Activated CD4-positive, alpha-beta T cell treated with anti-CD3 and anti-CD28 coated beads for 36 hours (primary cell): Measurements from ENCODE around the gene KRT76. TPM values are rescaled to one million over a fixed set of nuclear protein-coding genes. Genes with fewer than 3 reads are reported as not detected.

Experiments used
- ATAC-seq: fragments of 200-7000 bp; cut with Tn5 transposase; one replicate; pipeline ENCODE4 v1.10.0; 2021; ENCODE audit warnings: mild to moderate bottlenecking, moderate library complexity
- CTCF ChIA-PET: fragments of 350-600 bp; sonication (Branson Sonifier 250); formaldehyde crosslinking; loops from one replicate; lab custom pipeline; 2021; ENCODE audit warnings: antibody characterized with exemption; lab: Charles Lee
- POLR2A ChIA-PET: fragments of 350-600 bp; sonication (Branson Sonifier 250); formaldehyde crosslinking; loops from one replicate; lab custom pipeline; 2021; ENCODE audit warnings: antibody characterized with exemption, inconsistent platforms; lab: Charles Lee
- DNase-seq: peaks from one replicate; pipeline ENCODE4 v3.0.0-alpha.2; 2020
- H3K27ac Mint-ChIP-seq: one replicate; pipeline ENCODE4 v1.8.0; 2021; ENCODE audit warnings: mixed read lengths
- H3K27me3 Mint-ChIP-seq: one replicate; pipeline ENCODE4 v1.8.0; 2021; ENCODE audit warnings: mixed read lengths
- H3K36me3 Mint-ChIP-seq: one replicate; pipeline ENCODE4 v1.8.0; 2021; ENCODE audit warnings: low read depth, mixed read lengths
- H3K4me1 Mint-ChIP-seq: one replicate; pipeline ENCODE4 v1.8.0; 2021; ENCODE audit warnings: mixed read lengths
- H3K4me3 Mint-ChIP-seq: one replicate; pipeline ENCODE4 v1.8.0; 2021; ENCODE audit warnings: mild to moderate bottlenecking, moderate library complexity, mixed read lengths
- H3K9me3 Mint-ChIP-seq: one replicate; pipeline ENCODE4 v1.8.0; 2021; ENCODE audit warnings: low read depth, mixed read lengths
- intact Hi-C, 2 experiments: fragments of 100-400 bp; cut with DNase I in 1 of 2; cut with micrococcal nuclease in 1 of 2; formaldehyde crosslinking; loops; one replicate each; pipeline versions ENCODE4 v1.14.2 to v1.15.1; 2022 to 2024; cut with DNase I, micrococcal nuclease
- total RNA-seq, 2 experiments: library from RNA; stranded (reverse); gene quantifications; one replicate each; pipeline ENCODE4 v1.2.3, GENCODE V29; 2021

KRT76 gene
- total RNA-seq, 2 experiments from 2014 or later: not detected

DNA sequence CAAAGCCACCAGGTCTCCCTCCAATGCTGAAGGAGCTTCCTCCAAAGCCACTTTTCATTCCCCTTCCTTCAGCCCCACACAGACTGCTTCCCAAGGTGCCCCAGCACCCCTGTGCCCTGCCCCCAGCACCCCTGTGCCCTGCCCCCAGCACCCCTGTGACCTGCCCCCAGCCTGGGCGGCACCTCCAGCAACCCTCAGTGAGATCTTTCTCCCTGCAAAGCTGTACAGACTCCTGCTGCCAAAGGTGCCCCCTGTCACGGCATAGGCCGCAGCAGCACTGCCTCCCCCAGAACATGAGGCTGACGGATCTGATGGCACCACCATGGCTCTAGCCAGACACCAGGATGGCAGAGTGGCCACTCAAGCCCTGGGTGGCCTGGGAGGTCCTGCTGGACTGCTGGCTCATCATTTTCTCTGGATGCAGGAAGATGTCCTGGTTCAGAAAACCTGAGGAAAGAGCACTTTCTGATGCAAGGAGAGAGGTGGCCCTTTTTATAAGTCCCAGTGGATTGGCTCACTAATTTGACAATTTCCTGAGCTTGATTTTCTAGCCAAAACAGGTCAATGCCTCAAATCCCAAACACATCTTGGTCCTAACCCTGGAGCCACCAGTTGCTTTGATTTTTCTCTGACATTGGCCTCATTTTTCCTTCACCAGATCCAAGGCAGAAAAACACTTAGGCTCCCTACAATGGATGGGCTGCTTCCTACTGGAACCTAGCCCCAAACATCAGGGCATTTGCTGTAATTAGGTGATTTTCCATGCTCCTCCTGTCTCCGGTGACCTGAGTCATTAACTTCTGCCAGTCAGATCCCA, 41.1 kb downstream of the KRT76 start:
- no peak overlapping the region for H3K4me3 Mint-ChIP-seq
- H3K27me3 Mint-ChIP-seq: no peaks in the 10 kb centered on the region
- no peaks in the 10 kb centered on the region for H3K4me1 Mint-ChIP-seq
- POLR2A ChIA-PET: no interaction called here
- H3K36me3 Mint-ChIP-seq: no peaks in the 10 kb centered on the region
- no peak for DNase-seq
- no peak overlapping the region for H3K27ac Mint-ChIP-seq
- CTCF ChIA-PET: no interaction called here
- no peak for ATAC-seq
- H3K9me3 Mint-ChIP-seq: no peaks in the 10 kb centered on the region
- intact Hi-C loops: no loop called here

DNA sequence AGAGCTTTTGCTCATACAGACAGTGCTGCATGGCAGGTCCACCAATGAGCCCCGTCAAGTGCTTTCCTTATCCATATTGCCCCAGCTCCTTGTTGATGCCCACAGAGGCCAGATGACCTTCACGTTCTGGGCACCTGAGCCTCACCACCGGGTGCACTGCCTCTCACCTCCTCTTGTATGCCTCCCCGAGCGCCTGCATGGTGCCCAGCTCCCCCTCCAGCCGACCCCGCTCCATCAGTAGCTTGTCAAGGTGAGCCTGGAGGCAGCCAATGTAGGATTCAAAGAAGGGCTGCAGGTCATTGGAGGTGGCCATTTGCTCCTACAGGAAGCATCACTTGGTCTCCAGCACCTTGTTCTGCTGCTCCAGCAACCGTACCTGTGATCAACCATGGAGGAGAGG, 42.0 kb downstream of the KRT76 start:
- CTCF ChIA-PET: interaction anchor here (0.5 to 0.8 kb wide), 2 partner anchors 10 to 201 kb away, joined by 3 read pairs; no protein-coding TSS in a partner anchor

DNA sequence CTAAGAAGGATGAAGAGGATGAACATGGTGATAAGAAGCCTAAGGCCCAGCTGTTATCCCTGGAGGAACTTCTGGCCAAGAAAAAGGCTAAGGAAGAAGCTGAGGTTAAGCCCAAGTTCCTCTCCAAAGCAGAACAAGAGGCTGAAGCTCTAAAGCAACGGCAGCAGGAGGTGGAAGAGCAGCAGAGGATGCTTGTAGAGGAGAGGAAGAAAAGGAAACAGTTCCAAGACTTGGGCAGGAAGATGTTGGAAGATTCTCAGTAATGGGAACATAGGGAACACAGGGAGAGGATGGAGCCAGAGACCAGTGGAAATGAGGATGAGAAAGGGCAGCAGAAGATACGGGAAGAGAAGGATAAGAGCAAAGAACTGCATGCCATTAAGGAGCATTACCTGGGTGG, 46.4 kb downstream of the KRT76 start:
- Mint-ChIP-seq H3K27me3 (no peaks in the 10 kb centered on the region), H3K9me3 (no peaks in the 10 kb centered on the region), H3K4me3 (no peak overlapping the region), H3K4me1 (no peaks in the 10 kb centered on the region), H3K27ac (no peak overlapping the region), H3K36me3 (no peaks in the 10 kb centered on the region)
- POLR2A ChIA-PET: no interaction called here
- ATAC-seq: no peak
- no peak for DNase-seq
- intact Hi-C loops: no loop called here
- CTCF ChIA-PET: no interaction called here

More for the DNA sequence above, 42.0 kb downstream of the KRT76 start:
- ATAC-seq (no peak), DNase-seq (no peak)
- no peak overlapping the region for H3K27ac Mint-ChIP-seq
- POLR2A ChIA-PET: no interaction called here
- intact Hi-C loops: no loop called here
- H3K4me3 Mint-ChIP-seq: no peak overlapping the region
- H3K9me3 Mint-ChIP-seq: no peaks in the 10 kb centered on the region
- no peaks in the 10 kb centered on the region for H3K27me3 Mint-ChIP-seq
- H3K36me3 Mint-ChIP-seq: no peaks in the 10 kb centered on the region
- H3K4me1 Mint-ChIP-seq: no peaks in the 10 kb centered on the region

DNA sequence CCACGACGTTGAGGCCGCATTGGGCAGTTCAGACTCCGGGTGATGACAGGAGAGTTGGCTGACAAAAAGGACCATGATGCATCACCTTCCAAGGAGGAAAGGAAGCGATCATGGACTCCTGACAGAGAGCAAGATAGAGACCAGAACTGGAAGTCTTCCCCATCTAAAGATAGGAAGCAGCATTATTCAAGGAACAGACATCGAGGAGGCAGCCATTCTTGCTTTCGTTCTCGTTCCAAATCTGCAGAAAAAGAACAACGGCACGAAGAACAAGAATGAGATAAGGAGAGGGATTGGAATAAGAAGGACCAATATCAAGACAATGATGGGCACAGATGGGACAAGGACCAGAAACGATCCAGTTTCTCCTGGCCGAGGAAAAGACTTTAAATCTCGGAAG, 46.8 kb downstream of the KRT76 start:
- ChIA-PET POLR2A (no interaction called here), CTCF (no interaction called here)
- H3K27ac Mint-ChIP-seq: no peak overlapping the region
- no peaks in the 10 kb centered on the region for H3K36me3 Mint-ChIP-seq
- no peak for ATAC-seq
- no peak for DNase-seq
- intact Hi-C loops: no loop called here
- no peak overlapping the region for H3K4me3 Mint-ChIP-seq
- H3K9me3 Mint-ChIP-seq: no peaks in the 10 kb centered on the region
- H3K27me3 Mint-ChIP-seq: no peaks in the 10 kb centered on the region
- H3K4me1 Mint-ChIP-seq: no peaks in the 10 kb centered on the region

DNA sequence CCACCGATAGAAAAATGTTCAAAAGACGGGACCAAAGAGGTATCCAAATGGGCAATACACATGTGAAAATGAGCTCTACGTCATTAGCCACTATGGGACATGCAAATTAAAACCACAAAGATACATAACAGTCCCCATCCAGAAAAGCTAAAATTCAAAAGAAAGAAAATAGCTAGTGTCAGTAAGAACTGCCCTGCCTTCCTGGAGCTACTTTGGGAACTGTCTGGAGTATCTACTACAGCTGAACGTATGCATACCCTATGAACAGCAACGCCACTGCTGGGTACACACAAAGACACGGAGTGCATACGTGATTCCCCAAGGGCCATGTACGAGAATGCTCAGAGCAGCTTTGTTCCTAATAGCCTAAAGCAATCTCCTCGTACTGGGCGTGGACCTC, 48.0 kb downstream of the KRT76 start:
- POLR2A ChIA-PET: no interaction called here

DNA sequence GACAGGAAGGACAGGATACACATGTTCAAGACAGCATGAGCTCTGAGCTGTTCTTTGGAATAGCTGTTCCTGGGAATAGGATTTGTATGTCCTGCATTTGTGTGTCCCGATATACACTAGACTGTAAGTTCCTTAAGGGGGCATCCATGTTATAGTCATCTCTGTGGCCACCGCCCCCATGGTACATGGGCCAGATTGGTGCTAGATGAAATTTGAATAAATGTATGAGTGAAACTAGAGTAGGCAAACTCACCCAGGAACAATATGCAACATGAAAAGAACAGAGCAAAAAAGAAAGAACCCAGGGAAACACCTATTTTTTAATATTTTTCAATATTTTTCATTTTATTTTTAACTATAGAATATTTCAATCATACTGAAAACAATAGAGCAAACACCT, 48.8 kb downstream of the KRT76 start:
- POLR2A ChIA-PET: no interaction called here
- Mint-ChIP-seq H3K9me3 (no peaks in the 10 kb centered on the region), H3K27me3 (no peaks in the 10 kb centered on the region), H3K36me3 (no peaks in the 10 kb centered on the region), H3K27ac (no peak overlapping the region), H3K4me1 (no peaks in the 10 kb centered on the region), H3K4me3 (no peak overlapping the region)
- intact Hi-C loops: no loop called here
- CTCF ChIA-PET: no interaction called here
- ATAC-seq (no peak), DNase-seq (no peak)

More for the DNA sequence above, 48.0 kb downstream of the KRT76 start:
- DNase-seq (no peak), ATAC-seq (no peak)
- Mint-ChIP-seq H3K4me3 (no peak overlapping the region), H3K27me3 (no peaks in the 10 kb centered on the region), H3K36me3 (no peaks in the 10 kb centered on the region), H3K27ac (no peak overlapping the region), H3K4me1 (no peaks in the 10 kb centered on the region), H3K9me3 (no peaks in the 10 kb centered on the region)
- intact Hi-C loops: no loop called here
- CTCF ChIA-PET: interaction anchor here (0.6 kb wide), 1 partner anchor 421 kb away, joined by 5 read pairs; no protein-coding TSS in a partner anchor

DNA sequence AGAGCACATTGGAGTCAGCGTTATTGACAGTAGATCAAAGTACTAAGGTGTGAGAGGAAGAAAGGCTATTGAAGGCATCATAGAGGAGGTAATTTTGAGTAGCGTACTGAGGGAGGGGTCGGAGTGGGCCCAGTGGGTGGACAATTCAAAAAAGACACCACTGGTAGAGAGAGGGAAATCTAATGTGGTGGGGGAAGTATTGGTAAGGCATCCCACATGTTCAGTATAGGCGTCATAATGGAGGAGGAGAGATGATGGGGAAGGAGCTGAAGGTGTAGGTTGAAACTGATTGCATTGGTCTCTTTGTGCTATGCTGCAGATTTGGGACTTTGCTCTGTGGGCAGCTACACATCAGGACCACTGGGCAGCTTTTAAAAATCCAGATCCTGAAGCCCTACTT, 50.1 kb downstream of the KRT76 start:
- ChIA-PET CTCF (interaction anchor here (0.7 kb wide), 1 partner anchor 153 kb away, joined by 3 read pairs; no protein-coding TSS in a partner anchor), POLR2A (no interaction called here)
- Mint-ChIP-seq H3K4me3 (no peak overlapping the region), H3K4me1 (no peaks in the 10 kb centered on the region), H3K27me3 (no peaks in the 10 kb centered on the region), H3K27ac (no peak overlapping the region), H3K36me3 (no peaks in the 10 kb centered on the region), H3K9me3 (no peaks in the 10 kb centered on the region)
- ATAC-seq (no peak), DNase-seq (no peak)
- intact Hi-C loops: no loop called here

DNA sequence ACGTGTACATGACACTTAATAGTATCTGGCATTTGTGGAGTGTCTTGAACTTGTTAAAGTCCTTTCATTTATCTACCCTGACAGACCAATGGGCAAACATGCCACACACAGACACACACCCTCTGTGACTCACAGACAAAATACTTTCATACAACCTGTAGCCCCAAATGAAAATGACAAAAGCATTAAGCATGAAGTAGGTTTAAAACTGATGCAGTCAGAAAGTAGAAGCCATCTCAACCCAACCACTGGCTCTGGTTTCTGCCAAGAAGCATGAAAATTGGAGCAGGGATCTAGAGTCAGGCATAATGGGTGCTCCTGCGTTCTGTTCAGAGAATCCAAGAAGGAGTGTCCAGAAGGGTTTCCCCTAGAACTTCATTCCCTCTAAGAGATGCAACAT, 50.7 kb downstream of the KRT76 start:
- POLR2A ChIA-PET: no interaction called here
- no peak for ATAC-seq
- no peaks in the 10 kb centered on the region for H3K27me3 Mint-ChIP-seq
- H3K4me1 Mint-ChIP-seq: no peaks in the 10 kb centered on the region
- H3K4me3 Mint-ChIP-seq: no peak overlapping the region
- intact Hi-C loops: no loop called here
- H3K36me3 Mint-ChIP-seq: no peaks in the 10 kb centered on the region
- CTCF ChIA-PET: interaction anchor here (0.8 kb wide), 1 partner anchor 144 kb away, joined by 4 read pairs; no protein-coding TSS in a partner anchor
- H3K9me3 Mint-ChIP-seq: no peaks in the 10 kb centered on the region
- H3K27ac Mint-ChIP-seq: no peak overlapping the region
- DNase-seq: no peak

DNA sequence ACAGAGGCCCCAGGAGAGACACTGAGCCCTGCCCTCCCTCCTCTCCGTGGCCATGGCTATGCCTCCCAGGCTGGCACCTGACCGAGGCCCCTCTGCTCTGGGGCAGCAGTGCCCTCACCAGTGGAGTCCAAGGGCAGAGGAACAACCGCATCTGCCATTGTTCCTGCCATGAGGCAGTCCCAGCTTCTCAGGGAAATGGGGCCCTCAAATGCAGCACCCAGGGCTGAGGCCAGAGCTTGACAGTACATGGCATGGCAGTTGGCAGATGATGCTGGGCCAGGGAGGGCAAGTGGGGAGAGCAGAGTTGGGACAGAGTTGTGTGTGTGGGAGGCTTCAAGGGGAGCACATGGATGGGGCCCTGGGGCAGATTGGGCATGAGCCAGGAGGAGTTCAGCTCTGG, 52.8 kb downstream of the KRT76 start:
- ChIA-PET CTCF (interaction anchor here (0.6 kb wide), 2 partner anchors 31 to 95 kb away, joined by 3 to 4 read pairs; no protein-coding TSS in a partner anchor), POLR2A (no interaction called here)
- intact Hi-C loops: no loop called here
- H3K4me1 Mint-ChIP-seq: no peaks in the 10 kb centered on the region
- DNase-seq: no peak
- ATAC-seq: no peak
- no peaks in the 10 kb centered on the region for H3K27me3 Mint-ChIP-seq
- H3K9me3 Mint-ChIP-seq: no peaks in the 10 kb centered on the region
- H3K36me3 Mint-ChIP-seq: no peaks in the 10 kb centered on the region
- no peak overlapping the region for H3K4me3 Mint-ChIP-seq
- H3K27ac Mint-ChIP-seq: no peak overlapping the region

DNA sequence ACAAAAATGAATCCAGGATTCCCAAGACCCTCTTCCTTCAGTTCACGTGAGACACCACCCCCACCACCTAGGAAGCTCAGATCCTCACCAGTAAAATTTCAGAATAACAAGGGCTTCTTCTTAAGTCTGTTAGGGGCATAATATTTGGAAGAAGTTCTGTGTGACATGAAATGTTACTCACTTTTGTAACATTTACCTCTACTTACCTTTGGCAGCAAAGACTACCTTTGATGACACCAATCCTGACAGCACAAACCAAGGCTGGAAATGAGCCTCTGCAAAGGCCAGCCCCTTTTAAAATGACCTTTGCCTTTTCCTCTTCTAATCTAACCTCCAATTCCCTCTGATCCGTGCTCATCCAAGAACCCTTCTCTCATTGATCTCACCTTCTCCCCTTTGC, 54.5 kb downstream of the KRT76 start:
- intact Hi-C loops: no loop called here
- DNase-seq: no peak
- Mint-ChIP-seq H3K36me3 (no peaks in the 10 kb centered on the region), H3K27ac (no peak overlapping the region), H3K9me3 (no peaks in the 10 kb centered on the region), H3K27me3 (no peaks in the 10 kb centered on the region), H3K4me3 (no peak overlapping the region), H3K4me1 (no peaks in the 10 kb centered on the region)
- no peak for ATAC-seq
- ChIA-PET POLR2A (no interaction called here), CTCF (interaction anchor here (0.7 kb wide), 1 partner anchor 1123 kb away, joined by 3 read pairs; no protein-coding TSS in a partner anchor)

DNA sequence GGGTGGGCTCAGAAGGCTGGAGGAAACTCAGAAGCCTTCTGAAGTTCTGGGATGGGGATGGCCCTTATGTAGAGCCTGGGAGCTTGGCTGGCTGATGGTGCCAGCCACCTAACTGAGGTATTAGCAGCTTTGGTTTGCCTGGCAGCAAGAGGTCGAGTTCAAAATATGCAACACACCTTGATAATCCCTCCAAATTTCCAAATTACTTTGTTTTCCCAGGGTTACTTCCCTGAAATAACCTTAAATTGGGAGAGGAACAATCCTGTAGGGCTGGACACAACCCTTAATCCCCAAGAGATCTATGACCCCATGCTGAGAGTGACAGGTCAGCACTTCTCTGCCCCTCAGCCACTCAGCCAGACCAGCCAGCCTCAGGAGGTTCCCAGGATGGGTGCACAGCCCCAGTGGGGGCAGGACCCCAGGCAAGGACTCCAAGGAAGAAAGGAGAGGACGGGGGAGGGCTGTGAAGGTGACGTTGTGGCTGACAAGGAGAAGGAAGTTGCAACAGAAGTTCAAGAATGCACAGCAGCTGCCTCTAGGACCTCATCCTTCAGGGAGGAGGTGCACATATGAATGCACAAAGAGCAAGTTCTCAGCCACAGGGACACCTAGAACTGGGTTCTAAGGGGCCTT, 55.2 kb downstream of the KRT76 start:
- Mint-ChIP-seq H3K9me3 (no peaks in the 10 kb centered on the region), H3K36me3 (no peaks in the 10 kb centered on the region), H3K4me3 (no peak overlapping the region), H3K27me3 (no peaks in the 10 kb centered on the region), H3K27ac (no peak overlapping the region), H3K4me1 (no peaks in the 10 kb centered on the region)
- no peak for ATAC-seq
- ChIA-PET POLR2A (no interaction called here), CTCF (interaction anchor here (0.6 kb wide), 1 partner anchor 156 kb away, joined by 3 read pairs; no protein-coding TSS in a partner anchor)
- DNase-seq: no peak
- intact Hi-C loops: no loop called here
